Liver (tissue), 3 donors: ENCODE measurements around the gene ENOPH1.

ENCODE experiments used
- GABPA ChIP-seq, 2 donors: IDR thresholded peaks in 1 of 2; conservative IDR thresholded peaks in 1 of 2; 2 replicates each; pipeline ENCODE4 v1.6.1; 2016; ENCODE audit warnings: antibody characterized with exemption in 2 of 2, mild to moderate bottlenecking in 1 of 2, moderate library complexity in 1 of 2
- HNF4A ChIP-seq, 2 donors: conservative IDR thresholded peaks; 2 replicates each; pipeline ENCODE4 v1.6.1; 2016; ENCODE audit warnings: antibody characterized with exemption in 2 of 2, mild to moderate bottlenecking in 2 of 2
- TAF1 ChIP-seq: conservative IDR thresholded peaks from 2 replicates; pipeline ENCODE4 v1.6.1; 2016; ENCODE audit warnings: antibody characterized with exemption, mild to moderate bottlenecking
- YY1 ChIP-seq: IDR thresholded peaks from 2 replicates; pipeline ENCODE4 v1.6.1; 2016; ENCODE audit warnings: antibody characterized with exemption, mild to moderate bottlenecking
- TF ChIP-seq, protein P1 (sequence below): fragments of 150-350 bp; IDR thresholded peaks from 2 replicates; pipeline ENCODE4 v1.5.1; 2017; ENCODE audit warnings: improper control_type of control experiment, low read depth, low read length; ENCODE audit not compliant: missing input control
- TF ChIP-seq, protein P2 (sequence below): IDR thresholded peaks from 2 replicates; pipeline ENCODE4 v1.6.1; 2016; ENCODE audit warnings: antibody characterized with exemption
- donor health status: healthy.
- donor health status: healthy.

DNA sequence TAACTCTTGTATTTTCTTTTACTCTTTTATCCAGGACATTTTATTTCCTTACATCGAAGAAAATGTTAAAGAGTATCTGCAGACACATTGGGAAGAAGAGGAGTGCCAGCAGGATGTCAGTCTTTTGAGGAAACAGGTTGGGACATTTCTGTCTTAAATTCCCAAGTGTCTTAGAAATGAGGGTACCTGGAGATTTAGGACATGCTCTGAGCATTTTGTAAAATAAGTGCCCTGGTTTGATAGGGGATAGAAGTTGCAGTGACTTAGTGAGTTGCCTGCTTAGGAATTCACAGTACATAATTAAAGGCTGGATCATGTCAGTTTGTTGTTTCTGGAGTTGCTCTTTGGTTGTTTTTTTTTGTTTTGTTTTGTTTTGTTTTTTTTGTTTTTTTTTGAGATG is 17.5 kb downstream of the ENOPH1 start:
- TF ChIP-seq, protein P1, sequence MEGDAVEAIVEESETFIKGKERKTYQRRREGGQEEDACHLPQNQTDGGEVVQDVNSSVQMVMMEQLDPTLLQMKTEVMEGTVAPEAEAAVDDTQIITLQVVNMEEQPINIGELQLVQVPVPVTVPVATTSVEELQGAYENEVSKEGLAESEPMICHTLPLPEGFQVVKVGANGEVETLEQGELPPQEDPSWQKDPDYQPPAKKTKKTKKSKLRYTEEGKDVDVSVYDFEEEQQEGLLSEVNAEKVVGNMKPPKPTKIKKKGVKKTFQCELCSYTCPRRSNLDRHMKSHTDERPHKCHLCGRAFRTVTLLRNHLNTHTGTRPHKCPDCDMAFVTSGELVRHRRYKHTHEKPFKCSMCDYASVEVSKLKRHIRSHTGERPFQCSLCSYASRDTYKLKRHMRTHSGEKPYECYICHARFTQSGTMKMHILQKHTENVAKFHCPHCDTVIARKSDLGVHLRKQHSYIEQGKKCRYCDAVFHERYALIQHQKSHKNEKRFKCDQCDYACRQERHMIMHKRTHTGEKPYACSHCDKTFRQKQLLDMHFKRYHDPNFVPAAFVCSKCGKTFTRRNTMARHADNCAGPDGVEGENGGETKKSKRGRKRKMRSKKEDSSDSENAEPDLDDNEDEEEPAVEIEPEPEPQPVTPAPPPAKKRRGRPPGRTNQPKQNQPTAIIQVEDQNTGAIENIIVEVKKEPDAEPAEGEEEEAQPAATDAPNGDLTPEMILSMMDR = no peak
- TF ChIP-seq HNF4A (conservative IDR thresholded peaks at IDR 0.05) = no peak
- TF ChIP-seq, protein P2, sequence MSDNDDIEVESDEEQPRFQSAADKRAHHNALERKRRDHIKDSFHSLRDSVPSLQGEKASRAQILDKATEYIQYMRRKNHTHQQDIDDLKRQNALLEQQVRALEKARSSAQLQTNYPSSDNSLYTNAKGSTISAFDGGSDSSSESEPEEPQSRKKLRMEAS = no peak
- TF ChIP-seq TAF1 = no peak
- no peak for TF ChIP-seq YY1
- no peak for TF ChIP-seq GABPA (IDR thresholded peaks at IDR 0.05 in 1 of 2, conservative IDR thresholded peaks at IDR 0.05 in 1 of 2)
